ENCODE measurements around the gene C6orf62. TPM values are rescaled to one million over a fixed set of nuclear protein-coding genes. Genes with fewer than 3 reads are reported as not detected.
"Not testable (repeated sequence)": the region's sequence is repeated elsewhere in the genome, so short reads cannot be mapped to it uniquely, and the experiment has no call there.

C6orf62 gene
- total RNA-seq, 2 experiments from 2014 or later, result 42.3 to 77.4 TPM

DNA sequence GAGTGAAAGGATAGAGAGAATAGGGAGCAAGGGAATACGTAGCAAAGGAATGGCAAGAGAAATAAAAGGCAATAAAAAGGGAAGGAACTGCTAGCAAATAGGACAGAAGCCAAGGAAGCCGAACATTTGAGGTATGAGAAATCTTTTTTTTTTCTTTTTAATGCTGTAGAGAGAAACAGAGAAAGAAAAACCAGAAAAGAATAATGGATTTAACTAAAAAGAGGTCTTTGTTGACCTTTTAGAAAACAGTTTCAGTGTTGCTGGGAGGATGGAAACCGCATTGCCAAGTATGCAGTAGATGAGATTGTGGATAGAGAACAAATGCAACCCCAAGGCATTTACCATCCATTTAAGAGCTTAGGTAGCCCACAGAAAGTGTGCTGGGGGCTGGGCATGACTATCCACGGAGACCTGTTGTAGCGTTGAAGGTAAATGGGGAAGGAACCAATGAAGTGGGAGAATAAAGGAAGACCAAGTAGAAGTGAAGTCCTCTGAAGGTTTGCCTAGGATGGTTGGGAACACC lies 23.3 kb upstream of the C6orf62 start:
- no peak for DNase-seq (ENCODE audit: low spot score)
- no peak overlapping the region for H3K27ac ChIP-seq (ENCODE audit: low read depth, low read length, poor library complexity, severe bottlenecking)
- peaks cover 19% of the 10 kb centered on the region for H3K4me1 ChIP-seq (ENCODE audit: insufficient read depth, low read length, poor library complexity, severe bottlenecking)
- ChIA-PET POLR2A (interaction anchor here (0.6 to 2.1 kb wide), 5 partner anchors 11 to 335 kb away, joined by 3 to 9 read pairs (median 4); no protein-coding TSS in a partner anchor), CTCF (ENCODE audit: unreplicated experiment) (no interaction called here)
- H2AFZ ChIP-seq (ENCODE audit: low read length), result no peak overlapping the region
- no peak overlapping the region for H3K4me3 ChIP-seq (ENCODE audit: low read depth, low read length, poor library complexity, severe bottlenecking)
- H3K36me3 ChIP-seq (ENCODE audit: insufficient read depth, low read length), result no peaks in the 10 kb centered on the region
- no peaks in the 10 kb centered on the region for H3K9me2 ChIP-seq (ENCODE audit: insufficient read depth, low read length)
- intact Hi-C loops (cut with micrococcal nuclease; ENCODE audit: unreplicated experiment), result no loop called here
- no peaks in the 10 kb centered on the region for H4K20me1 ChIP-seq (ENCODE audit: insufficient read depth, low read length)
- H3K79me2 ChIP-seq (ENCODE audit: insufficient read depth, low read depth, low read length), result no peaks in the 10 kb centered on the region
- peaks cover 6% of the 10 kb centered on the region; the same call in 1 of the 2 replicates for H3K9me3 ChIP-seq (ENCODE audit: low read length)
- no peak overlapping the region for H3K4me2 ChIP-seq (ENCODE audit: low read length)
- TF ChIP-seq EZH2phosphoT487 (IDR thresholded peaks at IDR 0.05; ENCODE audit: borderline replicate concordance, low read depth, low read length), result no peak
- TF ChIP-seq, protein P1, sequence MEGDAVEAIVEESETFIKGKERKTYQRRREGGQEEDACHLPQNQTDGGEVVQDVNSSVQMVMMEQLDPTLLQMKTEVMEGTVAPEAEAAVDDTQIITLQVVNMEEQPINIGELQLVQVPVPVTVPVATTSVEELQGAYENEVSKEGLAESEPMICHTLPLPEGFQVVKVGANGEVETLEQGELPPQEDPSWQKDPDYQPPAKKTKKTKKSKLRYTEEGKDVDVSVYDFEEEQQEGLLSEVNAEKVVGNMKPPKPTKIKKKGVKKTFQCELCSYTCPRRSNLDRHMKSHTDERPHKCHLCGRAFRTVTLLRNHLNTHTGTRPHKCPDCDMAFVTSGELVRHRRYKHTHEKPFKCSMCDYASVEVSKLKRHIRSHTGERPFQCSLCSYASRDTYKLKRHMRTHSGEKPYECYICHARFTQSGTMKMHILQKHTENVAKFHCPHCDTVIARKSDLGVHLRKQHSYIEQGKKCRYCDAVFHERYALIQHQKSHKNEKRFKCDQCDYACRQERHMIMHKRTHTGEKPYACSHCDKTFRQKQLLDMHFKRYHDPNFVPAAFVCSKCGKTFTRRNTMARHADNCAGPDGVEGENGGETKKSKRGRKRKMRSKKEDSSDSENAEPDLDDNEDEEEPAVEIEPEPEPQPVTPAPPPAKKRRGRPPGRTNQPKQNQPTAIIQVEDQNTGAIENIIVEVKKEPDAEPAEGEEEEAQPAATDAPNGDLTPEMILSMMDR (conservative IDR thresholded peaks at IDR 0.05; ENCODE audit: low read length), result no peak
- BruUV-seq (replicated peaks), result no TSS peak

DNA sequence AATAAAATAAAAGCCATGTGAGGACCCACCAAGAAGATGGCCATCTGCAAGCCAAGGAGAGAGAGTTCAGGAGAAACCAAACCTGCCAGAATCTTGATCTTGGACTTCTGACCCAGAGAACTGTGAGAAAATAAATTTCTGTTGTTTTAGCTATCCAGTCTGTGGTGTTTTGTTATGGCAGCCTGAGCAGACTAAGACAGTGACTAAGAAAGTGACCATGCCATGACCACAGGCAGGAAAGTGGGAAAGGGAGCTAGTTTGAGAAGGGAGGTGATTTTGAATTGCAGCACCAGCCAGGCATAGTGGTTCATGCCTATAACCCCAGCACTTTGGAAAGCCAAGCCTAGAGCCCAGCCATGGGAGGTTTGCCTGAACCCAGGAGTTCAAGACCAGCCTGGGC lies 21.9 kb upstream of the C6orf62 start:
- Histone ChIP-seq H3K9me3 (ENCODE audit: low read length) (peaks cover 6% of the 10 kb centered on the region; the same call in 1 of the 2 replicates), H3K4me2 (ENCODE audit: low read length) (no peak overlapping the region), H3K4me1 (ENCODE audit: insufficient read depth, low read length, poor library complexity, severe bottlenecking) (peaks cover 19% of the 10 kb centered on the region), H2AFZ (ENCODE audit: low read length) (no peak overlapping the region), H3K4me3 (ENCODE audit: low read depth, low read length, poor library complexity, severe bottlenecking) (no peak overlapping the region), H3K9me2 (ENCODE audit: insufficient read depth, low read length) (no peaks in the 10 kb centered on the region), H3K79me2 (ENCODE audit: insufficient read depth, low read depth, low read length) (no peaks in the 10 kb centered on the region), H3K36me3 (ENCODE audit: insufficient read depth, low read length) (no peaks in the 10 kb centered on the region), H4K20me1 (ENCODE audit: insufficient read depth, low read length) (no peaks in the 10 kb centered on the region), H3K27ac (ENCODE audit: low read depth, low read length, poor library complexity, severe bottlenecking) (no peak overlapping the region)
- intact Hi-C loops (cut with micrococcal nuclease; ENCODE audit: unreplicated experiment), result no loop called here
- DNase-seq (ENCODE audit: low spot score), result no peak
- ChIA-PET CTCF (ENCODE audit: unreplicated experiment) (no interaction called here), POLR2A (interaction anchor here (0.7 kb wide), 1 partner anchor 38 kb away, joined by 3 read pairs; no protein-coding TSS in a partner anchor)
- no TSS peak for BruUV-seq (replicated peaks)
- TF ChIP-seq, protein P1 (conservative IDR thresholded peaks at IDR 0.05; ENCODE audit: low read length), result no peak
- TF ChIP-seq EZH2phosphoT487 (IDR thresholded peaks at IDR 0.05; ENCODE audit: borderline replicate concordance, low read depth, low read length), result no peak

DNA sequence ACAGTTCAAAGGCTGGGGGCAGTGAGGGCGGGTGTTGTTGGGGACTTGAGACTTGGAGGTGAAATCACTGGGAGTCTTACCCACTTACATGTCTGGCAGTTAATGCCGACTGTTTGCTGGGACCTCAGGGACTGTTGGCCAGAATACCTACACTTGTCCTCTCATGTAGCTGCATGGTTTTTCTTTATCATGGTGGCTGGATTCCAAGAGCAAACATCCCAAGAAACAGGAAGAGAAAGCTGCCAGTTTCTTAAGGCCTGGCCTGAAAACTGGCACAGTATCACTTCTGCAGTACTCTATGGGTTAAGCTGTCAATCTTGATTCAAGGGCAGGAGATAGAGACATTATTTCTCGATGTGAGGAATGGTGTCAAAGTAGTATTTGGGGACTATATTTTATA lies 19.8 kb upstream of the C6orf62 start:
- CTCF ChIA-PET (ENCODE audit: unreplicated experiment), result no interaction called here

DNA sequence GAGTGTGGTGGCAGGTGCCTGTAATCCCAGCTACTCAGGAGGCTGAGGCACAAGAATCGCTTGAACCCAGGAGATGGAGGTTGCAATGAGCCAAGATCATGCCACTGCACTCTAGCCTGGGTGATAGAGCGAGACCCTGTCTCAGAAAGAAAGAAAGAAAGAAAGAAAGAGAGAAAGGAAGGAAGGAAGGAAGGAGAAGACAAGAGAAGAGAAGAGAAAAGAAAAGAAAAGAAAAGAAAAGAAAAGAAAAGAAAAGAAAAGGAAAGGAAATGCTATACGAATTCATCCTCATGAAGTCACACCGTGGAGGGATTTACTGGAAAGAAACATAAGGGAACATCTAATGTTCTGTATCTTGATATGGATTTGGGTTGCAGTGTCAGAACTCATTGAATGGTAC lies 15.8 kb upstream of the C6orf62 start:
- BruUV-seq (replicated peaks); H3K4me2 ChIP-seq (ENCODE audit: low read length); H4K20me1 ChIP-seq (ENCODE audit: insufficient read depth, low read length); CTCF ChIA-PET (ENCODE audit: unreplicated experiment); intact Hi-C loops (cut with micrococcal nuclease; ENCODE audit: unreplicated experiment); H2AFZ ChIP-seq (ENCODE audit: low read length); H3K36me3 ChIP-seq (ENCODE audit: insufficient read depth, low read length); H3K27ac ChIP-seq (ENCODE audit: low read depth, low read length, poor library complexity, severe bottlenecking); DNase-seq (ENCODE audit: low spot score); H3K9me2 ChIP-seq (ENCODE audit: insufficient read depth, low read length); H3K4me1 ChIP-seq (ENCODE audit: insufficient read depth, low read length, poor library complexity, severe bottlenecking); H3K79me2 ChIP-seq (ENCODE audit: insufficient read depth, low read depth, low read length); H3K4me3 ChIP-seq (ENCODE audit: low read depth, low read length, poor library complexity, severe bottlenecking): not testable (repeated sequence)
- POLR2A ChIA-PET, result interaction anchor here (0.8 to 1.4 kb wide), 2 partner anchors 13 to 21 kb away, joined by 3 read pairs; no protein-coding TSS in a partner anchor
- H3K9me3 ChIP-seq (ENCODE audit: low read length), result peaks cover 34% of the 10 kb centered on the region

More for the DNA sequence above, 19.8 kb upstream of the C6orf62 start:
- Histone ChIP-seq H3K27ac (ENCODE audit: low read depth, low read length, poor library complexity, severe bottlenecking) (no peak overlapping the region), H3K79me2 (ENCODE audit: insufficient read depth, low read depth, low read length) (no peaks in the 10 kb centered on the region), H4K20me1 (ENCODE audit: insufficient read depth, low read length) (no peaks in the 10 kb centered on the region), H3K9me3 (ENCODE audit: low read length) (peaks cover 6% of the 10 kb centered on the region; the same call in 1 of the 2 replicates), H3K4me3 (ENCODE audit: low read depth, low read length, poor library complexity, severe bottlenecking) (no peak overlapping the region), H3K4me1 (ENCODE audit: insufficient read depth, low read length, poor library complexity, severe bottlenecking) (peaks cover 8% of the 10 kb centered on the region), H3K36me3 (ENCODE audit: insufficient read depth, low read length) (no peaks in the 10 kb centered on the region), H3K9me2 (ENCODE audit: insufficient read depth, low read length) (no peaks in the 10 kb centered on the region), H2AFZ (ENCODE audit: low read length) (no peak overlapping the region), H3K4me2 (ENCODE audit: low read length) (no peak overlapping the region)
- POLR2A ChIA-PET, result interaction anchor here (0.7 to 1.3 kb wide), 9 partner anchors 9 to 1759 kb away, joined by 3 to 5 read pairs (median 3); no protein-coding TSS in a partner anchor
- BruUV-seq (replicated peaks), result no TSS peak
- no peak for DNase-seq (ENCODE audit: low spot score)
- intact Hi-C loops (cut with micrococcal nuclease; ENCODE audit: unreplicated experiment), result no loop called here
- TF ChIP-seq, protein P1 (conservative IDR thresholded peaks at IDR 0.05; ENCODE audit: low read length), result no peak
- TF ChIP-seq EZH2phosphoT487 (IDR thresholded peaks at IDR 0.05; ENCODE audit: borderline replicate concordance, low read depth, low read length), result no peak
